ENCODE measurements around the gene MDM2. TPM values are rescaled to one million over a fixed set of nuclear protein-coding genes. Genes with fewer than 3 reads are reported as not detected.
A peak's percentile ranks its signal among the peaks of the same experiment; 100 is the strongest.

MDM2 gene
- polyA plus RNA-seq, 3 donors: 16.2 to 39.9 (median 27.6) TPM

GRCh38 chr12:68765696-68766095, 42.3 kb upstream of the MDM2 start:
- Histone ChIP-seq H3K36me3 (replicated peaks in 1 of 2; ENCODE audit: control insufficient read depth in 1 of 2, insufficient read depth in 2 of 2, low read length in 2 of 2) (peaks cover 14 to 37% of the 10 kb centered on the region in 2 donors), H3K4me3 (replicated peaks in 1 of 3; ENCODE audit: low read depth in 2 of 3, low read length in 3 of 3) (no peak overlapping the region), H3K9ac (ENCODE audit: insufficient read depth, low read length, poor library complexity, severe bottlenecking) (no peak overlapping the region), H4K20me1 (ENCODE audit: insufficient read depth, low read length) (no peaks in the 10 kb centered on the region), H3K79me2 (ENCODE audit: insufficient read depth, low read length) (no peaks in the 10 kb centered on the region), H3K27ac (ENCODE audit: low read depth in 1 of 2, low read length in 2 of 2) (no peak overlapping the region), H3K9me3 (replicated peaks in 1 of 2; ENCODE audit: control insufficient read depth in 1 of 2, insufficient read depth in 1 of 2, low read length in 2 of 2) (no peaks in the 10 kb centered on the region), H2AFZ (ENCODE audit: insufficient read depth, low read depth, low read length, poor library complexity, severe bottlenecking) (no peak overlapping the region), H3K4me1 (ENCODE audit: control insufficient read depth in 1 of 2, insufficient read depth in 2 of 2, low read length in 2 of 2) (no peaks in the 10 kb centered on the region), H3K4me2 (replicated peaks; ENCODE audit: extremely low read depth, low read length, poor library complexity, severe bottlenecking) (no peak overlapping the region), H3K27me3 (ENCODE audit: control insufficient read depth in 2 of 2, insufficient read depth in 2 of 2, low read length in 2 of 2) (no peaks in the 10 kb centered on the region)
- intact Hi-C loops (cut with micrococcal nuclease): no loop called here
- no peaks in the 10 kb centered on the region for H3K9me3 Mint-ChIP-seq
- TF ChIP-seq CTCF (IDR thresholded peaks at IDR 0.05): no peak
- no peak overlapping the region for H3K4me3 Mint-ChIP-seq
- H3K27me3 Mint-ChIP-seq (ENCODE audit: low read depth in 3 of 3): peaks cover 0 to 2% (median 0%) of the 10 kb centered on the region in 3 donors
- no peak overlapping the region for H3K27ac Mint-ChIP-seq
- H3K4me1 Mint-ChIP-seq: no peaks in the 10 kb centered on the region
- peaks cover 36 to 57% of the 10 kb centered on the region in 2 donors for H3K36me3 Mint-ChIP-seq
- no peak for DNase-seq
- WGBS (ENCODE audit: insufficient coverage): 100% methylated on average over 1 of the region's 1 CpG

- peaks cover 29 to 49% of the 10 kb centered on the region in 2 donors for H3K36me3 Mint-ChIP-seq
- H3K4me1 ChIP-seq (ENCODE audit: control insufficient read depth in 1 of 2, insufficient read depth in 2 of 2, low read length in 2 of 2): no peaks in the 10 kb centered on the region
- no peak overlapping the region for H3K27ac ChIP-seq (ENCODE audit: low read depth in 1 of 2, low read length in 2 of 2)
- peaks cover 0 to 2% (median 0%) of the 10 kb centered on the region in 3 donors for H3K27me3 Mint-ChIP-seq (ENCODE audit: low read depth in 3 of 3)
- intact Hi-C loops (cut with micrococcal nuclease): no loop called here
- no peaks in the 10 kb centered on the region for H3K9me3 ChIP-seq (replicated peaks in 1 of 2; ENCODE audit: control insufficient read depth in 1 of 2, insufficient read depth in 1 of 2, low read length in 2 of 2)
- H2AFZ ChIP-seq (ENCODE audit: insufficient read depth, low read depth, low read length, poor library complexity, severe bottlenecking): no peak overlapping the region
- H3K27me3 ChIP-seq (ENCODE audit: control insufficient read depth in 2 of 2, insufficient read depth in 2 of 2, low read length in 2 of 2): no peaks in the 10 kb centered on the region
- H3K27ac Mint-ChIP-seq: peak overlapping the region in 1 of 7 donors; percentile 71
- no peak overlapping the region for H3K4me3 ChIP-seq (replicated peaks in 1 of 3; ENCODE audit: low read depth in 2 of 3, low read length in 3 of 3)
- TF ChIP-seq CTCF (IDR thresholded peaks at IDR 0.05): no peak
- H3K79me2 ChIP-seq (ENCODE audit: insufficient read depth, low read length): no peaks in the 10 kb centered on the region
- H3K4me2 ChIP-seq (replicated peaks; ENCODE audit: extremely low read depth, low read length, poor library complexity, severe bottlenecking): no peak overlapping the region
- H3K36me3 ChIP-seq (replicated peaks in 1 of 2; ENCODE audit: control insufficient read depth in 1 of 2, insufficient read depth in 2 of 2, low read length in 2 of 2): peaks cover 8 to 33% of the 10 kb centered on the region in 2 donors
- WGBS (ENCODE audit: insufficient coverage): no CpG with 5 or more reads among the region's 2 CpGs
- H4K20me1 ChIP-seq (ENCODE audit: insufficient read depth, low read length): no peaks in the 10 kb centered on the region
- H3K9ac ChIP-seq (ENCODE audit: insufficient read depth, low read length, poor library complexity, severe bottlenecking): no peak overlapping the region
- no peaks in the 10 kb centered on the region for H3K4me1 Mint-ChIP-seq
- H3K4me3 Mint-ChIP-seq: no peak overlapping the region
- no peaks in the 10 kb centered on the region for H3K9me3 Mint-ChIP-seq
- DNase-seq: no peak
Measured at GRCh38 chr12:68766646-68767045, 41.3 kb upstream of the MDM2 start.
